Measurements from ENCODE around the gene SFXN5. TPM values are rescaled to one million over a fixed set of nuclear protein-coding genes. Genes with fewer than 3 reads are reported as not detected.

The SFXN5 gene
- total RNA-seq, 1 experiment from 2014 or later: 15.2 TPM

GRCh38 chr2:72946466-72946865, 125.0 kb downstream of the SFXN5 start:
- TF ChIP-seq EZH2 (IDR thresholded peaks at IDR 0.05; ENCODE audit: low read depth) (no peak), CTCF (conservative IDR thresholded peaks at IDR 0.05) (no peak)
- Histone ChIP-seq H3K79me2 (ENCODE audit: low read depth) (no peaks in the 10 kb centered on the region), H3K4me1 (replicated peaks; ENCODE audit: insufficient read depth) (no peaks in the 10 kb centered on the region), H3F3A (ENCODE audit: insufficient read depth, low read depth) (no peaks in the 10 kb centered on the region), H3K4me3 (no peak overlapping the region), H3K36me3 (ENCODE audit: low read depth) (no peaks in the 10 kb centered on the region), H2AFZ (no peak overlapping the region), H3K4me2 (no peak overlapping the region), H3K27me3 (ENCODE audit: insufficient read depth, low read depth) (no peaks in the 10 kb centered on the region), H3K9me2 (ENCODE audit: insufficient read depth) (no peaks in the 10 kb centered on the region), H3K27ac (no peak overlapping the region), H4K20me1 (ENCODE audit: insufficient read depth) (no peaks in the 10 kb centered on the region; the same call in 1 of the 2 replicates), H3K9me3 (ENCODE audit: insufficient read depth, low read depth) (no peaks in the 10 kb centered on the region)
- ChIA-PET POLR2A (ENCODE audit: unreplicated experiment) (no interaction called here), CTCF (no interaction called here)
- intact Hi-C loops (cut with micrococcal nuclease; ENCODE audit: unreplicated experiment): no loop called here
- BruUV-seq (replicated peaks): no TSS peak
- no peak for DNase-seq

- H3K9me2 ChIP-seq (ENCODE audit: insufficient read depth): no peaks in the 10 kb centered on the region
- POLR2A ChIA-PET (ENCODE audit: unreplicated experiment): no interaction called here
- no peaks in the 10 kb centered on the region for H3K27me3 ChIP-seq (ENCODE audit: insufficient read depth, low read depth)
- no peaks in the 10 kb centered on the region; the same call in 1 of the 2 replicates for H4K20me1 ChIP-seq (ENCODE audit: insufficient read depth)
- no peaks in the 10 kb centered on the region for H3K9me3 ChIP-seq (ENCODE audit: insufficient read depth, low read depth)
- H3K4me3 ChIP-seq: no peak overlapping the region
- intact Hi-C loops (cut with micrococcal nuclease; ENCODE audit: unreplicated experiment): no loop called here
- H3K79me2 ChIP-seq (ENCODE audit: low read depth): no peaks in the 10 kb centered on the region
- CTCF ChIA-PET: no interaction called here
- H3F3A ChIP-seq (ENCODE audit: insufficient read depth, low read depth): no peaks in the 10 kb centered on the region
- no peak for DNase-seq
- no peaks in the 10 kb centered on the region for H3K36me3 ChIP-seq (ENCODE audit: low read depth)
- no peak overlapping the region for H2AFZ ChIP-seq
- H3K4me2 ChIP-seq: no peak overlapping the region
- H3K27ac ChIP-seq: no peak overlapping the region
- no peaks in the 10 kb centered on the region for H3K4me1 ChIP-seq (replicated peaks; ENCODE audit: insufficient read depth)
- BruUV-seq (replicated peaks): no TSS peak
- TF ChIP-seq CTCF (conservative IDR thresholded peaks at IDR 0.05): no peak
- no peak for TF ChIP-seq EZH2 (IDR thresholded peaks at IDR 0.05; ENCODE audit: low read depth)
These were observed 126.0 kb downstream of the SFXN5 start for GRCh38 chr2:72945450-72946019.

GRCh38 chr2:72944804-72945449, 126.6 kb downstream of the SFXN5 start:
- H3K27me3 ChIP-seq (ENCODE audit: insufficient read depth, low read depth): no peaks in the 10 kb centered on the region
- no peak overlapping the region for H3K4me3 ChIP-seq
- ChIA-PET CTCF (no interaction called here), POLR2A (ENCODE audit: unreplicated experiment) (no interaction called here)
- H3K27ac ChIP-seq: no peak overlapping the region
- no peaks in the 10 kb centered on the region; the same call in 1 of the 2 replicates for H4K20me1 ChIP-seq (ENCODE audit: insufficient read depth)
- TF ChIP-seq EZH2 (IDR thresholded peaks at IDR 0.05; ENCODE audit: low read depth) (no peak), CTCF (conservative IDR thresholded peaks at IDR 0.05) (no peak)
- H3K4me1 ChIP-seq (replicated peaks; ENCODE audit: insufficient read depth): no peaks in the 10 kb centered on the region
- no peak overlapping the region for H2AFZ ChIP-seq
- intact Hi-C loops (cut with micrococcal nuclease; ENCODE audit: unreplicated experiment): no loop called here
- no peak for DNase-seq
- H3K79me2 ChIP-seq (ENCODE audit: low read depth): no peaks in the 10 kb centered on the region
- no peaks in the 10 kb centered on the region for H3F3A ChIP-seq (ENCODE audit: insufficient read depth, low read depth)
- no TSS peak for BruUV-seq (replicated peaks)
- H3K4me2 ChIP-seq: no peak overlapping the region
- H3K36me3 ChIP-seq (ENCODE audit: low read depth): no peaks in the 10 kb centered on the region
- no peaks in the 10 kb centered on the region for H3K9me2 ChIP-seq (ENCODE audit: insufficient read depth)
- H3K9me3 ChIP-seq (ENCODE audit: insufficient read depth, low read depth): no peaks in the 10 kb centered on the region

Data from PC-9 (cell line).